Left ventricle myocardium inferior (tissue), 1 donor: Measurements from ENCODE around the gene DDOST. TPM values are rescaled to one million over a fixed set of nuclear protein-coding genes. Genes with fewer than 3 reads are reported as not detected.
A peak's percentile ranks its signal among the peaks of the same experiment; 100 is the strongest.
"Not testable (repeated sequence)": the region's sequence is repeated elsewhere in the genome, so short reads cannot be mapped to it uniquely, and the experiment has no call there.

Experiments used
- DNase-seq: peaks from one replicate; pipeline ENCODE4 v3.0.0-alpha.2; 2020
- H3K27ac ChIP-seq: fragments of 200-600 bp; replicated peaks from 2 replicates; pipeline ENCODE4 v1.8.0; 2021
- H3K27me3 ChIP-seq: fragments of 200-600 bp; 2 replicates; pipeline ENCODE4 v1.8.0; 2021; ENCODE audit warnings: low read depth
- H3K36me3 ChIP-seq: fragments of 200-600 bp; 2 replicates; pipeline ENCODE4 v1.8.0; 2021
- H3K4me1 ChIP-seq: fragments of 200-600 bp; 2 replicates; pipeline ENCODE4 v1.8.0; 2021
- H3K4me3 ChIP-seq: fragments of 200-600 bp; 2 replicates; pipeline ENCODE4 v1.8.0; 2021; ENCODE audit warnings: mild to moderate bottlenecking, moderate library complexity
- H3K9me3 ChIP-seq: fragments of 200-600 bp; replicated peaks from 2 replicates; pipeline ENCODE4 v1.8.0; 2021
- intact Hi-C: fragments of 100-400 bp; cut with micrococcal nuclease; formaldehyde crosslinking; loops from one replicate; pipeline ENCODE4 v1.11.0; 2022
- total RNA-seq: library from RNA; stranded (reverse); fragmentation: NEBNext Ultra II Directional; extraction: Animal tissue kit (Norgen Biotek cat#: 25700); gene quantifications from one replicate; pipeline ENCODE4 v1.2.1, GENCODE V29; 2021
- TF ChIP-seq, protein P1 (sequence below): fragments of 200-600 bp; IDR thresholded peaks from 2 replicates; pipeline ENCODE4 v1.8.0; 2021; ENCODE audit warnings: antibody characterized with exemption, mild to moderate bottlenecking, borderline replicate concordance
- donor health status: DM: no; HTN: yes; CAD: no; lungs with severe emphysema.

The DDOST gene
- total RNA-seq, 1 donor from 2014 or later, result 120 TPM

DNA sequence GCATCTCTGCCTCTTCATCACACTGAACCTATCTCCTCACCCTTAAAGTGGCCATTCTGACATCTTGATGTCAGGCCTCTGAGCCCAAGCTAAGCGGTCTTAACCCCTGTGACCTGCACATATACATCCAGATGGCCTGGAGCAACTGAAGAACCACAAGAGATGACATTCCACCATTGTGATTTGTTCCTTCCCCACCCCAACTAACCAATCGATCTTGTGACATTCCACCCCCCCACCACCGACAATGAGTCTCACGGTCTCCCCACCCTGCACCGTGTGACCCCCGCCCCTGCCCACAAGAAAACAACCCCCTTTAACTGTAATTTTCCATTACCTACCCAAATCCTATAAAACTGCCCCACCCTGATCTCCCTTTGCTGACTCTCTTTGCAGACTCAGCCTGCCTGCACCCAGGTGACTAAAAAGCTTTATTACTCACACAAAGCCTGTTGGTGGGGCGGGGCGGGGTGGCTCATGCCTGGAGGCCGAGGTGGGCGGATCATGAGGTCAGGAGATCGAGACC lies 48.9 kb downstream of the DDOST start:
- H3K4me3 ChIP-seq, result no peak overlapping the region
- H3K9me3 ChIP-seq, result no peaks in the 10 kb centered on the region
- no peak overlapping the region for H3K27ac ChIP-seq
- H3K27me3 ChIP-seq, result no peaks in the 10 kb centered on the region
- H3K4me1 ChIP-seq, result peaks cover 34% of the 10 kb centered on the region
- no peaks in the 10 kb centered on the region for H3K36me3 ChIP-seq
- TF ChIP-seq, protein P1, sequence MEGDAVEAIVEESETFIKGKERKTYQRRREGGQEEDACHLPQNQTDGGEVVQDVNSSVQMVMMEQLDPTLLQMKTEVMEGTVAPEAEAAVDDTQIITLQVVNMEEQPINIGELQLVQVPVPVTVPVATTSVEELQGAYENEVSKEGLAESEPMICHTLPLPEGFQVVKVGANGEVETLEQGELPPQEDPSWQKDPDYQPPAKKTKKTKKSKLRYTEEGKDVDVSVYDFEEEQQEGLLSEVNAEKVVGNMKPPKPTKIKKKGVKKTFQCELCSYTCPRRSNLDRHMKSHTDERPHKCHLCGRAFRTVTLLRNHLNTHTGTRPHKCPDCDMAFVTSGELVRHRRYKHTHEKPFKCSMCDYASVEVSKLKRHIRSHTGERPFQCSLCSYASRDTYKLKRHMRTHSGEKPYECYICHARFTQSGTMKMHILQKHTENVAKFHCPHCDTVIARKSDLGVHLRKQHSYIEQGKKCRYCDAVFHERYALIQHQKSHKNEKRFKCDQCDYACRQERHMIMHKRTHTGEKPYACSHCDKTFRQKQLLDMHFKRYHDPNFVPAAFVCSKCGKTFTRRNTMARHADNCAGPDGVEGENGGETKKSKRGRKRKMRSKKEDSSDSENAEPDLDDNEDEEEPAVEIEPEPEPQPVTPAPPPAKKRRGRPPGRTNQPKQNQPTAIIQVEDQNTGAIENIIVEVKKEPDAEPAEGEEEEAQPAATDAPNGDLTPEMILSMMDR, result no peak
- DNase-seq, result no peak
- intact Hi-C loops, result no loop called here

GRCh38 chr1:20611652-20612051 lies 49.5 kb downstream of the DDOST start:
- no peak for DNase-seq
- Histone ChIP-seq H3K27me3 (no peaks in the 10 kb centered on the region), H3K9me3 (no peaks in the 10 kb centered on the region), H3K36me3 (no peaks in the 10 kb centered on the region), H3K4me3 (no peak overlapping the region), H3K27ac (no peak overlapping the region), H3K4me1 (peaks cover 30% of the 10 kb centered on the region)
- intact Hi-C loops, result no loop called here
- TF ChIP-seq, protein P1, result no peak

GRCh38 chr1:20610970-20611369 lies 50.2 kb downstream of the DDOST start:
- H3K27me3 ChIP-seq, result no peaks in the 10 kb centered on the region

GRCh38 chr1:20609541-20609940 lies 51.6 kb downstream of the DDOST start:
- Histone ChIP-seq H3K4me3 (no peak overlapping the region), H3K36me3 (no peaks in the 10 kb centered on the region), H3K27me3 (no peaks in the 10 kb centered on the region), H3K9me3 (no peaks in the 10 kb centered on the region), H3K27ac (no peak overlapping the region), H3K4me1 (peaks cover 17% of the 10 kb centered on the region)
- TF ChIP-seq, protein P1, result no peak
- DNase-seq, result no peak
- intact Hi-C loops, result no loop called here

More at GRCh38 chr1:20610970-20611369, 50.2 kb downstream of the DDOST start:
- no peak for DNase-seq
- no peak overlapping the region for H3K4me3 ChIP-seq
- no peaks in the 10 kb centered on the region for H3K36me3 ChIP-seq
- TF ChIP-seq, protein P1, result no peak
- H3K9me3 ChIP-seq, result no peaks in the 10 kb centered on the region
- peaks cover 23% of the 10 kb centered on the region for H3K4me1 ChIP-seq
- H3K27ac ChIP-seq, result no peak overlapping the region
- intact Hi-C loops, result no loop called here

DNA sequence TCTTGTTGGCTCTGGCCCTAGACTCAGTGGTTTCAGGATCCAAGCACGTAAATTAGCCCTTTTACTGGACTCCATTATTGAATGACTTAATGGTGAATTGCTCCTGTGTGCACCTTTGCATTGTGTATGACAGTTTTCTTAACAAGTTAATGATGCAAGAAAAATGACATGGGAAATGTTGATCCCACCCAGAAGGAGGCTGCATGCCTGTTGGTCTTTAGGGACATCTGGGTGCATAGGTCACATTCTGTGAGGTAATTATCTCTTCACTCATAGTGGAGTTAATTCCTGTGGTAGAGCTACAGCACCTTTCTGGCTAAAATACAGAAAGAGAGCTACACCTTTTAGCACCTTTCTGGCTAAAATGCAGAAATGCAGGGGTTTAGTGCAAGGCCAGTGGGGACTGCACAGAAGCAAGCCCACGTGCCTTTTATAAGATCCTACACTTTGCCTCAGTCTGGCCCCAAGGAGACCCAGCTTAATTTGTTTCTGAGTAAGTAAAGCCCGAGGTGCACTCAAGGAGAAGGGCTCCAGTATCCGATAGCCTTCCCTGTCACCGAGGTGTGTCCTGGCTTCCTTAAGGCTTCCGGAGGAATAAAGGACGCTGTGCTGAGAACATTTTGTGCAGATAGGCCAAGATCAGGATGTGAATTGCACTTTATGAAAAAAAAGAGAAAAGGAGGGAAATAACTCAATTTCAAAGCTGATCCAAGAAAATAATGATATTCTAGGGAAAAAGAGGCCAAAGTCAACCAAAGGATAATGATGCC lies 54.2 kb downstream of the DDOST start:
- H3K4me1 ChIP-seq, H3K27me3 ChIP-seq, H3K36me3 ChIP-seq, intact Hi-C loops, H3K4me3 ChIP-seq, H3K9me3 ChIP-seq, DNase-seq: not testable (repeated sequence)
- H3K27ac ChIP-seq, result peak overlapping the region; percentile 62

DNA sequence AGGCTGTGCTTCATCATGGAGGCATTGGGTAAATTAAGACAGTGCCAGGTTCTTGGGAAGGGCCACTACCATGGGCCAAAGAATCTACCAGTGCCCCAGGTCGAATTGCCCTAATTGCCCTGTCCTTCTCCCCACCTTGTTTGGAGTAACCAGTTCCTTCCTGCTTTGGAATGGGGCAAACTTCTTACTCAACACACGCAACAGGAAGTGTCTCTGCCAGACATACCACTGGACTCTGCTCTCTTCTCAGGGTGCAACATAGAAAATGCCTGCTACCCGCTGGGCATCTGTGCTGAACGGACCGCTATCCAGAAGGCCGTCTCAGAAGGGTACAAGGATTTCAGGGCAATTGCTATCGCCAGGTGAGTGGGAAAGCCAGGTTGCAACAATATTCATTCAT lies 56.5 kb downstream of the DDOST start:
- DNase-seq, result no peak
- no peaks in the 10 kb centered on the region for H3K27me3 ChIP-seq
- TF ChIP-seq, protein P1, result no peak
- no peak overlapping the region for H3K4me3 ChIP-seq
- intact Hi-C loops, result no loop called here
- no peak overlapping the region for H3K27ac ChIP-seq
- no peaks in the 10 kb centered on the region for H3K9me3 ChIP-seq
- H3K36me3 ChIP-seq, result no peaks in the 10 kb centered on the region
- H3K4me1 ChIP-seq, result peaks cover 5% of the 10 kb centered on the region
